HG02798 (cell line): ENCODE measurements around the gene ZNF575.
"Not testable (repeated sequence)": the region's sequence is repeated elsewhere in the genome, so short reads cannot be mapped to it uniquely, and the experiment has no call there.

Source experiments
- ATAC-seq: cut with Tn5 transposase; IDR thresholded peaks from one replicate; pipeline ENCODE4 v1.9.1; 2021; ENCODE audit warnings: mild to moderate bottlenecking; ENCODE audit not compliant: unreplicated experiment, poor library complexity

Gene ZNF575

DNA sequence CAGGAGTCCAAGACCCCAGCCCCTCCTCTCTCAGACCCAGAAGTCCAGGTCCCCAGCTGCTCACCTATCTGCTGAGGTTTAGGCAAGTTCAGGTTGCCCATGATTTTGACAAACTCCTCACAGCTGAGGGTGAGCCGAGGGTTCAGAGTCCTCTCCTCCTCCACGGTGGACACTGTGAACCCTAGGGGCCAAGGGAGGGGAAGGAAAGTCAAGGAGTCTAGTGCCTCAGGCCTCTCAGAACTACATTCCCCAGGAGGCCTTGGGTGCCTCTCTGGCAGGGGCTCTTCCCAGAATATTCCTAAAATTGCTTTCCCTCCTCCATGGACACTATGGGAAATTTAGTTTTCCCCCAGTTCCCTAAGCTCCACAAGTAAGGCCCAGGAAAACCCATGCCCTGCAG lies 25.1 kb upstream of the ZNF575 start:
- no peak for ATAC-seq

DNA sequence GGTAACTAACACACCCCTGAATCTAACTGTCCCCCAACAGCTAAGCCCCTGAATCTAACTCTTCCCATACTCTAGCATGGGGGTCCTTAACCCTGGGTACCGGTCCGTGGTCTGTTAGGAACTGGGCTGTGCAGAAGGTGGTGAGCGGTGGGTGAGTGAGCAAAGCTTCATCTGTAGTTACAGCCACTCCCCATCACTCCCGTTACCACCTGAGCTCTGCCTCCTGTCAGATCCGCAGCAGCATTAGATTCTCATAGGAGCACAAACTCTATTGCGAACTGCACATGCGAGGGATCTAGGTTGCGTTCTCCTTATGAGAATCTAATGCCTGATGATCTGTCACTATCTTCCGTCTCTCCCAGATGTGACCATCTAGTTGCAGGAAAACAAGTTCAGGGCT lies 22.3 kb upstream of the ZNF575 start:
- no peak for ATAC-seq

- ATAC-seq, result no peak
Observed at GRCh38 chr19:43511324-43511723, 21.7 kb upstream of the ZNF575 start.

- not testable (repeated sequence) for ATAC-seq
Observed at GRCh38 chr19:43512399-43512798, 20.6 kb upstream of the ZNF575 start.

- ATAC-seq, result no peak
Observed at GRCh38 chr19:43518051-43518450, 14.9 kb upstream of the ZNF575 start.

DNA sequence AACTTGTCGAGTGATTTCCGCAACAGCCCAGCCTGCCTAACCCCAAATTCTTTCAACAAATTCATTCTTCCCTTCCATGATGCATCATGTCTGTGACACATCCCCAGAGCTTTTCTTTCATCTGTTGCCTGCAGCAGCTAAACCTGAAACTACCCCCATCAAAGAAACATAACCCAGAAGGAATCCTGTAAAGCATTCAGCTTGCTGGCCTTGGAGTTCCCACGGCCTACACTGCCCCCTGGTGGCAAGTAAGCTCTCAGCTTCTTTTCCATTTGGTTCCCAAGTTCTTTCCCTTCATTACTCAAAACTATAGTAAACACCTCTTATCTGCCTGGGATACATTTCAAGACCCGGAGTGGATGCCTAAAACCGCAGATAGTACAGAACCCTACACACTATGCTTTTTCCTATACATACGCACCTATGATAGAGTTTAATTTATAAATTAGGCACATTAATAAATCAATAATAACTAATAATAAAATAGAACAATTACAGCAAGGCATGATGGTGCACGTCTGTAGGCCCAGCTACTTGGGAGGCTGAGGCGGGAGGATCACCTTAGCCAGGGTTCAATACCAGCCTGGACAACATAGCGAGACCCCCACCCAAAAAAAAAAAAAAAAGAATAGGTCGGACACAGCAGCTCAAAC lies 13.4 kb upstream of the ZNF575 start:
- ATAC-seq, result no peak

GRCh38 chr19:43522929-43523328 lies 10.1 kb upstream of the ZNF575 start:
- ATAC-seq, result no peak

GRCh38 chr19:43523696-43524095 lies 9.3 kb upstream of the ZNF575 start:
- ATAC-seq, result not testable (repeated sequence)

DNA sequence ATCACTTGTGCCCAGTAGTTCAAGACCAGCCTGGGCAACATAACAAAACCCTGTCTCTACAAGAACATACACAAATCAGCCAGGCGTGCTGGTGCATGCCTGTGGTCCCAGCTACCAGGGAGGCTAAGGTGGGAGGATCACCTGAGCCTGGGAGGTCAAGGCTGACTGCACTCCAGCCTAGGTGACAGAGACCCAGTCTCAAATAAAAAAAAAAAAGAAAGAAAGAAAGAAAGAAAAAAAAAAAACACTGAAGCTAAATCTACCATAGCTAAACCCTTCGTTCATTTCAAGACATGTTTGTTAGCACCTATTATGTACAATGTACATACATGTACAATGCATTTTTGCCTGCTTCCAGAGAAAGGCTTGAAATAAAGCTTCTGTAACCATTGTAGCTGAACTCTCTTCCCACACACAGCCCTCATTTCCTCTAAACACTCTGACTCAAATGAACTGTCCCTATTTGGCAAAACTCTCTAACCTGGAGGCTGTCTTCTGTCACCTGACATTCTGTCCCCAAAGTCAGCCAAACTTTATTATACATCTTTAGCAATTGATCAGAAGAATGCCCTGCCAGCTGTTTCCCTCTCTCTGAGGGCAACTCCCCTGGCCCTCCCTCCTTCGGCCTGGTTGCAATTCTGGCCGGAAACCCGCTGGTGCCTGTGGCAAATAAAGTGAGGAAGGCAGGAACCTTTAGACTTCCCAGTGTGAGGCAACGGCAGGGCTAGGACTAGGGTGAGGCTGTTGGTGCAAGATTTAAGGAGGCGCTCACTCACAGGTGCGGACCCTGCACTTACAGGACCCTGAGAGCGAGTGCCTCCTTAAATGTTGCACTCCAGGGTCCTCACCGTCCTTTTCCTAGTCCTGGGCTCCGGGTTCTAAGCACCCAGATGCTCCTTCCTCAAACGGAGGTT lies 7.8 kb upstream of the ZNF575 start:
- peak; percentile 47 for ATAC-seq

GRCh38 chr19:43525836-43526771 lies 6.9 kb upstream of the ZNF575 start:
- ATAC-seq, result no peak

- ATAC-seq, result peak; percentile 78
Observed at GRCh38 chr19:43526884-43527859, 5.8 kb upstream of the ZNF575 start, which contains the start of gene ETHE1. Gene ETHE1 (minus strand): TSS chr19:43527201. CDS start chr19:43527177, 24 bp downstream.

GRCh38 chr19:43527860-43528622 lies 4.9 kb upstream of the ZNF575 start:
- no peak for ATAC-seq

GRCh38 chr19:43532571-43532961 lies 422 bp upstream of the ZNF575 start:
- peak; percentile 13 for ATAC-seq

- peak; percentile 52 for ATAC-seq
Observed at GRCh38 chr19:43533546-43534304, 737 bp downstream of the ZNF575 start.

- no peak for ATAC-seq
Observed at GRCh38 chr19:43534305-43534815, 1.4 kb downstream of the ZNF575 start.

DNA sequence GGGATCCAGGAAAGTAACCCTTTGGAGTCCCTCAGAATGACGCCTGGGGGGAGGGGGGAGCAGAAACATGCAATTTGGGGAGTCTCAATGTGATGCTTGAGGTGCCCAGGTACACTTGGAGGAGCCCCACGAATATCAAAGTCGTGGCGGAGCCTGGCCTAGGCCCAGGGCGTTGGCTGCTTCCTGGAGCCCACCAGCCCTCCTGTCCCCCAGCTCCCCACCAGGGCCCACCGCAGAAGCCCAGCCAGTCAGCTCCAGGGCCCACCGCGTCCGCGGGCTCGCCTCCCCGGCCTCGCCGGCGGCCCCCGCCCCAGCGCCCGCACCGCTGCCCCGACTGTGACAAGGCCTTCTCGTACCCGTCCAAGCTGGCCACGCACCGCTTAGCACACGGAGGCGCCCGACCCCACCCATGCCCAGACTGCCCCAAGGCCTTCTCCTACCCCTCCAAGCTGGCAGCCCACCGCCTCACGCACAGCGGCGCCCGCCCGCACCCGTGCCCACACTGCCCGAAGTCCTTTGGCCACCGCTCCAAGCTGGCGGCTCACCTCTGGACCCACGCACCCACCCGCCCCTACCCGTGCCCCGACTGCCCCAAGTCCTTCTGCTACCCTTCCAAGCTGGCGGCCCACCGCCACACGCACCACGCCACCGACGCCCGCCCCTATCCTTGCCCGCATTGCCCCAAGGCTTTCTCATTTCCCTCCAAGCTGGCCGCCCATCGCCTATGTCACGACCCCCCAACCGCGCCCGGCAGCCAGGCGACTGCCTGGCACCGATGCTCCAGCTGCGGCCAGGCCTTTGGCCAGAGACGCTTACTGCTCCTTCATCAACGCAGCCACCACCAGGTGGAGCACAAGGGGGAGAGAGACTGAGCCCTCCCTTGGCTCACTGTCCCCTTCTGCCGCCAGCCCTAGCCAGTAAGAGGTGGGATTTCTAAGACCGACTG lies 2.1 kb downstream of the ZNF575 start:
- ATAC-seq, result no peak

- ATAC-seq, result no peak
Observed at GRCh38 chr19:43538922-43539321, 5.9 kb downstream of the ZNF575 start.
